ENCODE data around the gene CR1. TPM values are rescaled to one million over a fixed set of nuclear protein-coding genes. Genes with fewer than 3 reads are reported as not detected.
"Not testable (repeated sequence)": the region's sequence is repeated elsewhere in the genome, so short reads cannot be mapped to it uniquely, and the experiment has no call there.

Gene CR1
- total RNA-seq, 1 donor from 2014 or later = not detected

DNA sequence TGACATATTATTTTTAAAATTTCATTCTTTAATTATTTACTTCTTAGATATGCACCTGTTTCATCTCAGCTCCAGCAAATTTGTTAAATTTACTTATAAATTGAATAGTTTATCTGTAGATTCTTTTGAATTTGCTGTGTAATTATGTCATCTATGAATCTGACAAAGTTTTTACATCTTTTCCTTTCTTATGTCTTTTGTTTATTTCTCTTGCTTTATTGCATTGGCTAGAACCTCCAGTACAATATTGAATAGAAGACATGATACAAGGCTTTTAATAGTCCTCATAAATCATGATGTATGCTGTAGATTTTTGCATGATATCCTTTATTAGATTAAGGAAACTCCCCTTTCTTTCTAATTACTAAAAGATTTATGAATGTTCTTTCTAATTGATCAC is 20.8 kb downstream of the CR1 start:
- no peaks in the 10 kb centered on the region for H3K9me3 Mint-ChIP-seq
- no peaks in the 10 kb centered on the region for H3K4me1 Mint-ChIP-seq (ENCODE audit: low read depth)
- no peak overlapping the region for H3K4me3 Mint-ChIP-seq
- intact Hi-C loops (cut with micrococcal nuclease) = no loop called here
- no peaks in the 10 kb centered on the region for H3K36me3 Mint-ChIP-seq (ENCODE audit: low read depth)
- H3K27me3 Mint-ChIP-seq (ENCODE audit: insufficient read depth) = peaks cover 19% of the 10 kb centered on the region
- H3K27ac Mint-ChIP-seq = no peak overlapping the region
- DNase-seq (ENCODE audit: low spot score) = no peak

GRCh38 chr1:207518608-207519236 is 22.8 kb downstream of the CR1 start:
- intact Hi-C loops (cut with micrococcal nuclease) = no loop called here
- no peak for DNase-seq (ENCODE audit: low spot score)
- H3K27ac Mint-ChIP-seq = no peak overlapping the region
- no peaks in the 10 kb centered on the region for H3K36me3 Mint-ChIP-seq (ENCODE audit: low read depth)
- H3K27me3 Mint-ChIP-seq (ENCODE audit: insufficient read depth) = peaks cover 18% of the 10 kb centered on the region
- H3K9me3 Mint-ChIP-seq = no peaks in the 10 kb centered on the region
- no peak overlapping the region for H3K4me3 Mint-ChIP-seq
- H3K4me1 Mint-ChIP-seq (ENCODE audit: low read depth) = no peaks in the 10 kb centered on the region

GRCh38 chr1:207519505-207520399 is 23.8 kb downstream of the CR1 start:
- Mint-ChIP-seq H3K27ac (no peak overlapping the region), H3K27me3 (ENCODE audit: insufficient read depth) (peaks cover 20% of the 10 kb centered on the region), H3K36me3 (ENCODE audit: low read depth) (no peaks in the 10 kb centered on the region), H3K4me3 (no peak overlapping the region), H3K4me1 (ENCODE audit: low read depth) (no peaks in the 10 kb centered on the region), H3K9me3 (no peaks in the 10 kb centered on the region)
- no peak for DNase-seq (ENCODE audit: low spot score)
- intact Hi-C loops (cut with micrococcal nuclease) = no loop called here

GRCh38 chr1:207520400-207521345 is 24.7 kb downstream of the CR1 start:
- H3K4me3 Mint-ChIP-seq; intact Hi-C loops (cut with micrococcal nuclease); DNase-seq (ENCODE audit: low spot score); H3K27ac Mint-ChIP-seq; H3K4me1 Mint-ChIP-seq (ENCODE audit: low read depth); H3K9me3 Mint-ChIP-seq; H3K36me3 Mint-ChIP-seq (ENCODE audit: low read depth): not testable (repeated sequence)
- H3K27me3 Mint-ChIP-seq (ENCODE audit: insufficient read depth) = peaks cover 18% of the 10 kb centered on the region

DNA sequence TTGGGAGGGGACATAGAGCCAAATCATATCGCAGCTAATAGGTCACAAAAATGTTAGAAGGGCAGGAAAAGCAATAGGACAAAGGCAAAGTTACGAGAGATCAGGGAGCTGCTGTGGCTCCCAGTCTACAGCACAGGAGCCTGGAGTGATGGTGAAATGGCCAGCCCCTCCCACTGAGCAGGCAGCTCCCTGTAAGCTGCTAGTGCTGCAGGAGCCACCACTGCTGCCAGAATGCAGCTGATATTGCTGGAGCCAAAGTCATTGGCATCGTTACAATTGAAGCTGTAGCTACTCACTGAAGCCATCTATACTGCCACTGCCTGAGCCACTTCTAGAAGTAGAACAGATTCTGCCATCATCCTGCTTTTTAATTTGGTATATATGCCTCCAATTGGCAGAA is 29.3 kb downstream of the CR1 start:
- intact Hi-C loops (cut with micrococcal nuclease); H3K36me3 Mint-ChIP-seq (ENCODE audit: low read depth); DNase-seq (ENCODE audit: low spot score); H3K4me1 Mint-ChIP-seq (ENCODE audit: low read depth); H3K9me3 Mint-ChIP-seq; H3K27ac Mint-ChIP-seq; H3K4me3 Mint-ChIP-seq; H3K27me3 Mint-ChIP-seq (ENCODE audit: insufficient read depth): not testable (repeated sequence)

DNA sequence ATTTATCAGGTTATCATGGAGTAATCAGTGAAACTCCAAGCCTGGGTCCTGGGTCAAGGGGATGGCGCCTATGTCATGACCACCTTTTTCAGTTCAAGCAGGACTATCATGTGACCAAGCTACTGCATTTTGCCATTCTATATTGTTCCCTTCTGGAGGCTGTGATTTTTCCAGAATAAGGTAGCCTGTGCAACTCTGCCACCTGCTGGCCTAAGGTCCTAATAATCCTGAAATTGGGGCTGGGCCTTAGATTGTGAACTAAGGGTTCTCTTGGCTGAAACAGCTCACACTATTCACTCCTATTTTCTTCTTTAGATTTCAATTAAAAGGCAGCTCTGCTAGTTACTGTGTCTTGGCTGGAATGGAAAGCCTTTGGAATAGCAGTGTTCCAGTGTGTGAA is 32.4 kb downstream of the CR1 start:
- DNase-seq (ENCODE audit: low spot score); H3K9me3 Mint-ChIP-seq; H3K27ac Mint-ChIP-seq; H3K4me3 Mint-ChIP-seq; H3K27me3 Mint-ChIP-seq (ENCODE audit: insufficient read depth); H3K4me1 Mint-ChIP-seq (ENCODE audit: low read depth); H3K36me3 Mint-ChIP-seq (ENCODE audit: low read depth); intact Hi-C loops (cut with micrococcal nuclease): not testable (repeated sequence)

DNA sequence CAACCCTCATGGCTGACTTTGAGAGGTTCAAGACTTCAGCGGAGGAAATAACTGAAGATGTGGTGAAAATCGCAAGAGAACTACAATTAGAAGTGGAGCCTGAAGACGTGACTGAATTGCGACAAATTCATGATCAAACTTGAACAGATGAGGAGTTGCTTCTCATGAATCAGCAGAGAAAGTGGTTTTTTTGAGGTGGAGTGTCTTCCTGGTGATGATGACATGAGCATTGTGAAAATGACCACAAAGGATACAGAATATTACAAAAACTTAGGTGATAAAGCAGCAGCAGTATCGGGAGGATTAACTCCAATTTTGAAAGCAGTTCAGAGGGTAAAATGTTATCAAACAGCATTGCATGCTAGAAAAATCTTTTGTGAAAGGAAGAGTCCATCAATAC is 40.3 kb downstream of the CR1 start:
- H3K36me3 Mint-ChIP-seq (ENCODE audit: low read depth); DNase-seq (ENCODE audit: low spot score); H3K4me3 Mint-ChIP-seq; H3K4me1 Mint-ChIP-seq (ENCODE audit: low read depth); H3K27ac Mint-ChIP-seq; intact Hi-C loops (cut with micrococcal nuclease); H3K27me3 Mint-ChIP-seq (ENCODE audit: insufficient read depth); H3K9me3 Mint-ChIP-seq: not testable (repeated sequence)

GRCh38 chr1:207546677-207547357 is 50.9 kb downstream of the CR1 start:
- H3K27ac Mint-ChIP-seq; H3K4me3 Mint-ChIP-seq; H3K36me3 Mint-ChIP-seq (ENCODE audit: low read depth); H3K9me3 Mint-ChIP-seq; H3K4me1 Mint-ChIP-seq (ENCODE audit: low read depth); DNase-seq (ENCODE audit: low spot score); intact Hi-C loops (cut with micrococcal nuclease); H3K27me3 Mint-ChIP-seq (ENCODE audit: insufficient read depth): not testable (repeated sequence)

DNA sequence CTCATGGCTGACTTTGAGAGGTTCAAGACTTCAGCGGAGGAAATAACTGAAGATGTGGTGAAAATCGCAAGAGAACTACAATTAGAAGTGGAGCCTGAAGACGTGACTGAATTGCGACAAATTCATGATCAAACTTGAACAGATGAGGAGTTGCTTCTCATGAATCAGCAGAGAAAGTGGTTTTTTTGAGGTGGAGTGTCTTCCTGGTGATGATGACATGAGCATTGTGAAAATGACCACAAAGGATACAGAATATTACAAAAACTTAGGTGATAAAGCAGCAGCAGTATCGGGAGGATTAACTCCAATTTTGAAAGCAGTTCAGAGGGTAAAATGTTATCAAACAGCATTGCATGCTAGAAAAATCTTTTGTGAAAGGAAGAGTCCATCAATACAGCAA is 58.9 kb downstream of the CR1 start:
- DNase-seq (ENCODE audit: low spot score); H3K27me3 Mint-ChIP-seq (ENCODE audit: insufficient read depth); H3K4me3 Mint-ChIP-seq; H3K36me3 Mint-ChIP-seq (ENCODE audit: low read depth); H3K27ac Mint-ChIP-seq; H3K4me1 Mint-ChIP-seq (ENCODE audit: low read depth); intact Hi-C loops (cut with micrococcal nuclease); H3K9me3 Mint-ChIP-seq: not testable (repeated sequence)

GRCh38 chr1:207565546-207566468 is 69.8 kb downstream of the CR1 start:
- DNase-seq (ENCODE audit: low spot score) = no peak
- Mint-ChIP-seq H3K27me3 (ENCODE audit: insufficient read depth) (peaks cover 5% of the 10 kb centered on the region), H3K9me3 (no peaks in the 10 kb centered on the region), H3K36me3 (ENCODE audit: low read depth) (no peaks in the 10 kb centered on the region), H3K4me1 (ENCODE audit: low read depth) (no peaks in the 10 kb centered on the region), H3K27ac (no peak overlapping the region), H3K4me3 (no peak overlapping the region)
- intact Hi-C loops (cut with micrococcal nuclease) = no loop called here

DNA sequence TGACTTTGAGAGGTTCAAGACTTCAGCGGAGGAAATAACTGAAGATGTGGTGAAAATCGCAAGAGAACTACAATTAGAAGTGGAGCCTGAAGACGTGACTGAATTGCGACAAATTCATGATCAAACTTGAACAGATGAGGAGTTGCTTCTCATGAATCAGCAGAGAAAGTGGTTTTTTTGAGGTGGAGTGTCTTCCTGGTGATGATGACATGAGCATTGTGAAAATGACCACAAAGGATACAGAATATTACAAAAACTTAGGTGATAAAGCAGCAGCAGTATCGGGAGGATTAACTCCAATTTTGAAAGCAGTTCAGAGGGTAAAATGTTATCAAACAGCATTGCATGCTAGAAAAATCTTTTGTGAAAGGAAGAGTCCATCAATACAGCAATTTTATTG is 76.0 kb downstream of the CR1 start:
- H3K9me3 Mint-ChIP-seq; H3K4me3 Mint-ChIP-seq; DNase-seq (ENCODE audit: low spot score); H3K27ac Mint-ChIP-seq; intact Hi-C loops (cut with micrococcal nuclease); H3K4me1 Mint-ChIP-seq (ENCODE audit: low read depth); H3K36me3 Mint-ChIP-seq (ENCODE audit: low read depth): not testable (repeated sequence)
- peaks cover 21% of the 10 kb centered on the region for H3K27me3 Mint-ChIP-seq (ENCODE audit: insufficient read depth)

DNA sequence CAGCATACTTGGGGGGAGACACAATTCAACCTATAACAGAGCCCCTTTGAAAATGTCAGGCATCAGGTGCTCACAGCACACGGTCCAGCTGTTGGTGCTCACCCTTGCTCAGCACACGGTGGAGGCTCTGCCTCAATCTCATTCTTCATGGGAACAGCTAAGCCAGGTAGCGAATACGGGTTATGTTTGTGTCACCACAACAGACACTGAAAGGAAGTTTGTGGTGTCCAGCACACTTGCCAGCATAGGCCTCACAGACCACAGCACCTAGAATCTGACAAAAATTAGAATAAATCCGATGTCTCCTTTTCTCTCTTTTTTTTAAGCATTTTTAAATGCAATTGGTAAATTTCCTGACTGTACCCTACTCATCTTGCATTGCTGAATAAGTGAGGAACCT is 77.1 kb downstream of the CR1 start:
- H3K36me3 Mint-ChIP-seq (ENCODE audit: low read depth); H3K4me3 Mint-ChIP-seq; intact Hi-C loops (cut with micrococcal nuclease); H3K27ac Mint-ChIP-seq; DNase-seq (ENCODE audit: low spot score); H3K9me3 Mint-ChIP-seq; H3K4me1 Mint-ChIP-seq (ENCODE audit: low read depth): not testable (repeated sequence)
- H3K27me3 Mint-ChIP-seq (ENCODE audit: insufficient read depth) = peaks cover 22% of the 10 kb centered on the region
